Stimulated activated CD8-positive, alpha-beta memory T cell treated with anti-CD3 and anti-CD28 coated beads, Interleukin-2, amount 100 ng/mL, for 48 hours (primary cell): ENCODE data around the gene PRSS22.
A peak's percentile ranks its signal among the peaks of the same experiment; 100 is the strongest.

Source experiments
- DNase-seq, 2 donors: peaks; one replicate each; pipeline ENCODE4 v3.0.0-alpha.2; 2020; ENCODE audit warnings: low read depth in 2 of 2

The PRSS22 gene

DNA sequence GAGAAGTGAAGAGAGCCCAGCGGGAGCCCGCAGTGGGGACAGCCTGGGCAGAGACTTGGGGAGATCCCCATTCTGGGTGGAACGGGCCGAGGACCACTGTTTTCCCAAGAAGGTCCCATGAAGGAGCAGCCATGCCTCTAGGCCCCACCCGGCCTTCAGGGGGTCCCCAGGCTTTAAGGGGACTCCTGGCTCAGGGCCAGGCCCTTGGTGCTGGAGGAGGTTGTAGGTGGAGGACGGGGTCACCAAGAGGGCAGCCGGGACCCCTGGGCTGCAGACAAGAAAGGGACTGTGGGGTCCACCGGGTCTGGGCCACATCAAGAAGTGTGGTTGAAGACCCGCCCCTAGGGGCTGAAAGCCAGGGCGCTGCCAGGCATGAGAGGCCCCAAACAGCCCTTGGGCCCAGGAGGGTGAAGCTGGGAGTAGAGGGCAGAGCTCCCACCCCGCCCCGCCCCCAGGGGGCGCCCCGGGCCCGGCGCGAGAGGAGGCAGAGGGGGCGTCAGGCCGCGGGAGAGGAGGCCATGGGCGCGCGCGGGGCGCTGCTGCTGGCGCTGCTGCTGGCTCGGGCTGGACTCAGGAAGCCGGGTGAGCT lies 41.1 kb downstream of the PRSS22 start, which contains the start of gene PRSS21:
TSS of gene PRSS21 (plus strand) at position 487 of the 589 bp plus-strand sequence. CDS start at position 519, 32 bp downstream.
- peak in 1 of 2 donors; percentile 32 for DNase-seq

DNA sequence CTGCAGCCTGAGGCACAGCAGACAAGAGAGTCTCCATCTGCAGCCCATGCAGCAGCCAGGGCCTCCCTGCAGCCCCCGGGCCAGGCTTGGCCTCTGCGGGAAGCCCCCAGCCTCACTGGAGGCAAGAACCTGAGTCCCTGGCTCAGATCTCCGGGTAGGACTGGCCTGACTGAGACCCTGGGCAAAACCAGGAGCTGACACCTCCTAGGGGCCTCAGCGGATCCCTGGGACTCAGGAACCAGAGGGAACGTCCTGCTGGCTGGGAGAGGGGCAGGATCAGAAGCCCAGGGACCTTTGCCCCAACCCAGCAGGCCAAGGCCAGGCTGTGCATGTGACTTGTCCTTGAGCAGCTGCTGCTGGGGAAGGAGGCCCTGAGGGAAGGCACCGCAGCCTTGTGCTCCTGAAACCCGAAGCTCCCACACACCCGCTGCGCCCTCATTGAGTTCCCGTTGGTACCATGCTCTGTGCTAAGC lies 42.6 kb downstream of the PRSS22 start:
- no peak for DNase-seq

- no peak for DNase-seq
Measured at GRCh38 chr16:2814551-2815298, 43.2 kb downstream of the PRSS22 start.

DNA sequence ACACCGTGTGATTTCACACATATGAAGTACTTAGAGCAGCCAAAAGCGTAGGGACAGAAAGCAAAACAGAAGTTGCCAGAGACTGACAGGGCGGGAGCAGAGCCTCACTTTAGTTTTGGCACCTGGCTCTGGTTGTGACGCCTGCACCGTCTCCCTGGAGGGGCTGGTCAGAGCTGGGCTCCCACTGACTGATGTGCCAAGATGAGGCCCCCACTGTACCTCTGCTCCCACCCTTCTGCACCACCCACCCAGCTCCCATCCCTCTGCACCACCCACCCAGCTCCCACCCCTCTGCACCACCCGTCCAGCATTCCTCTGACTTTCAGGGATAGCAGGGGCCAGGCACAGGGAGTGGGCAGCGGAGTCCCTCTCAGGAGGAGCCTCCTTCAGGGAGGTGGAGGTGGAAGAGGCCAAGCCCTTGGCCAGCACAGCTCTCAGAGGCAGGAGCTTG lies 44.2 kb downstream of the PRSS22 start:
- no peak for DNase-seq

DNA sequence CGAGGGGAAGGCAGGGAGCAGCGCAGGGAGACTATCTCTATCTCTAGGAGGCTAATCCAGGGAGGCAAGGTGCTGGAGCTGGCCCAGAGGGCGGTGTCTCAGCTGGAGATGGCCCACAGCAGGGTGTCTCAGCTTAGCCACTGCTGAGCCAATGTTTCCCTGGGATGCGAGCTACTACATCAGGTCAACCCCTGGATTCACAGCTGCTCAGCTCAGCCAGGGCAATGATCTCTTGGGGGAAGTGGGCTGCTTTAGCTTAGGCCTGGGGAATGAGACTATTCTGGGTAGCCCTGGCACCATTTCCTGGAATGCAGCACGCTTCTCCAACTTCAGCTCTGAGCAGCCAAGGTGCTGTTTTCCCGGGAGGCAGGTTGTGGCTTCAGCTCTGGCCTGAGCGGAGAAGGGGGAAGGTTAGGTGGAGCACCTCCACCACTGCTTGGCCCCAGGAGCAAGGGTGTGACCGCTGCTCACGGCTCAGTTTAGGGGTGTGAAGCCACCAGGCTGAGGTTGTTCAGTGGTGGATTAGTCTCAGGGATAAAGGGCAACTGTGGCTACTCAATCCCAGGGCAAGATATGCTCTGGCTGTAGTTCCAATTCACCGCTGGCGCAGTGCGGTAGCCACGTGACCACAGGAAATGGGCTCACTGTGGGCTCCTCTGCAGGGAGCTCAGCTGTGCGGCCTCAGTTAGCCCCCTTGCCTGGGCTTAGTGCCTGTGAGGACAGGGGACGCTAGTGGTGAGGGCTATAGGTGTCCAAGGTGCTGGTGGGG lies 46.1 kb downstream of the PRSS22 start:
- no peak for DNase-seq

- no peak for DNase-seq
Measured at GRCh38 chr16:2810651-2811050, 47.3 kb downstream of the PRSS22 start.

DNA sequence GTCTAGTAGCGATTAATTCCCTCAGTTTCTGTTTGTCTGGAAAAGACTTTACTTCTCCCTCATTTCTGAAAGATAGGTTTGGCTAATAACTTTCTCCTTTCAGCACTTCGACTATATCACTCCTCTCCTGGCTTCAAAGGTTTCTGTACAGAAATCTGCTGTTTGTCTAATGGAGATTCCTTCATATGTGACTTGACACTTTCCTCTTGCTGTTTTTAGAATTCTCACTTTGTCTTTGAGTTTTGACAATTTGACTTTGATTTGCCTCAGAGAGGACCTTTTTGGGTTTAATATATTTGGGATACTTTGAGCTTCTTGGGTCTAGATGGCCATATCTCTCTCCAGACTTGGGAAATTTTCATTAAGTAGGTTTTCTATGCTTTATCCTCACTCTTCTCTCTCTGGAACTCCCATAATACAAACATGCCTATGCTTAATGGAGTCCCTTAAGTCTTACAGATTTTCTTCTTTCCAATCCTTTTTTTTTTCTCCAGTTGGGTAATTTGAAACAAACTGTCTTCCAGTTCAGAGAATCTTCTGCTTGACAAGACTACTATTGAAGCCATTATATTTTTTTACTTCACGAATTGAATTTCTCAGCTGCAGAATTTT lies 48.7 kb downstream of the PRSS22 start:
- no peak for DNase-seq

- DNase-seq: no peak
Measured at GRCh38 chr16:2808181-2808580, 49.8 kb downstream of the PRSS22 start.

GRCh38 chr16:2806286-2806685 lies 51.7 kb downstream of the PRSS22 start:
- no peak for DNase-seq

- no peak for DNase-seq
Measured at GRCh38 chr16:2804728-2805127, 53.2 kb downstream of the PRSS22 start.

DNA sequence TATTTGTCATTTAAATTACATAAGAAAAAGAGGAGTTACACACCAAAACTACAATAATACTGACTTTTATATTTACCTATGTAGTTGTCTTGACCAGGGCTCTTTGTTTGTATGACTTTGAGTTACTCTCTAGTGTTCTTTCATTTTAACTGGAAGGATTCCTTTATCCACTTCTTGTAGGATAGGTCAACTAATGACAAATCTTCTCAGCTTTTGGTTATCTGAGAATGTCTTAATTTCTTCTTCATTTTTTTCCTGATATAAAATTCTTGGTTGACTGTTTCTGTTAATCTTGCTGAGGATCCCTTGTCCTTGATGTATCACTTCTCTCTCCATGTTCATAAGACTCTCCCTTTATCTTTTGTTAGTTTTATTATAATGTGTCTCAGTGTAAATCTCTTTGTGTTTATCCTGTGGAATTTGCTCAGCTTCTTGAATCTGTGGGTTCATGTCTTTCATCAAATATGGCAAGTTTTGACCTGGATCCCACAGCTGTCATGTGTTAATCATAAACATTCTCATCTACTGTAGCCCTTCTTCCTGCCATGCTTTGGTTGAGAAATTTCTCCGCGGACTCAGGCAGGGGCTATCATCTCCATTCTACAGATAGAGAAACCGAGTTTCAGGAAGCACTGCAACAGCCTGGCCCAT lies 54.3 kb downstream of the PRSS22 start:
- DNase-seq: no peak
